Nephron (organoid): ENCODE measurements around the gene ALDH2.
"Not testable (repeated sequence)": the region's sequence is repeated elsewhere in the genome, so short reads cannot be mapped to it uniquely, and the experiment has no call there.

Experiments used
- H3K27ac Mint-ChIP-seq, 3 experiments: 2 replicates each; pipeline ENCODE4 v1.8.0; 2020; ENCODE audit warnings: mixed read lengths in 3 of 3, mild to moderate bottlenecking in 2 of 3, moderate library complexity in 1 of 3
- H3K27me3 Mint-ChIP-seq: 2 replicates; pipeline ENCODE4 v1.8.0; 2021; ENCODE audit warnings: low read depth, mild to moderate bottlenecking, moderate library complexity, mixed read lengths
- H3K36me3 Mint-ChIP-seq: 2 replicates; pipeline ENCODE4 v1.8.0; 2020; ENCODE audit warnings: low read depth, mixed read lengths
- H3K4me1 Mint-ChIP-seq: 2 replicates; pipeline ENCODE4 v1.8.0; 2020; ENCODE audit warnings: mixed read lengths
- H3K4me3 Mint-ChIP-seq, 3 experiments: 2 replicates each; pipeline ENCODE4 v1.8.0; 2020; ENCODE audit warnings: mild to moderate bottlenecking in 3 of 3, mixed read lengths in 3 of 3, moderate library complexity in 2 of 3
- H3K9me3 Mint-ChIP-seq: 2 replicates; pipeline ENCODE4 v1.8.0; 2020; ENCODE audit warnings: mixed read lengths
- TF ChIP-seq, protein P1 (sequence below), 3 experiments: fragments of 200-600 bp; sonication (generic); IDR thresholded peaks; one replicate each; pipeline ENCODE4 v1.5.0; 2021; ENCODE audit warnings: antibody characterized with exemption in 3 of 3; ENCODE audit not compliant: unreplicated experiment in 3 of 3

The ALDH2 gene

DNA sequence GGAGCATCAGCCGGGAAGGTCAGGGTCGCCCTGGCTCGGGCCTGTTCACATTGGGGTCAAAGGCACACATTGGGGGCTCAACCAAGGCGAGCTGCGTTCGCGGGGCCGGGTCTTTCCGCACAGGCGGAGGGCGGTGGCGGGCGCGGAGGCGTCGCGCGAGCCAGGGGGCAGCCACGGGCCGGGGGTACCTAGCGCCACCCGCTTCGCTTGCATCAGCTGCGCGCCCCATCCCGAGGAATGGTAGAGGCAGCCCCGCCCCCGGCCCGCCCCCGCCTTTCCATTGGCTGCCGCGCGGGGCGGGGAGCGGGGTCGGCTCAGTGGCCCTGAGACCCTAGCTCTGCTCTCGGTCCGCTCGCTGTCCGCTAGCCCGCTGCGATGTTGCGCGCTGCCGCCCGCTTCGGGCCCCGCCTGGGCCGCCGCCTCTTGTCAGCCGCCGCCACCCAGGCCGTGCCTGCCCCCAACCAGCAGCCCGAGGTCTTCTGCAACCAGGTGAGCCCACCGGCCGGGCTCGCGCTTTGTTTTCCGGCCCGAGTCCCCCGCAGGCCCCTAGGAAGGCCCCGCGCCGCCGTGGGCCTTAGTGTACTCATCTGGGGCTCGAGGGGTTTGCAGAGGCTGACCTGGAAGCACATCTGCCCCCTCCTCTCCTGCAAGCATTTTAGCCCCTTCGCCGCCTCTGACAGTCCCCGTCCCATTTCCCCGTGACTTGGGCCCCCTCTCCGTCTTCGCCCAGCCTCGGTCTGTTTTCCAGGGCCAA, at the start of gene ALDH2:
TSS of gene ALDH2 (plus strand) at position 326 of the 754 bp plus-strand sequence. CDS start at position 376, 50 bp downstream.
- TF ChIP-seq, protein P1, sequence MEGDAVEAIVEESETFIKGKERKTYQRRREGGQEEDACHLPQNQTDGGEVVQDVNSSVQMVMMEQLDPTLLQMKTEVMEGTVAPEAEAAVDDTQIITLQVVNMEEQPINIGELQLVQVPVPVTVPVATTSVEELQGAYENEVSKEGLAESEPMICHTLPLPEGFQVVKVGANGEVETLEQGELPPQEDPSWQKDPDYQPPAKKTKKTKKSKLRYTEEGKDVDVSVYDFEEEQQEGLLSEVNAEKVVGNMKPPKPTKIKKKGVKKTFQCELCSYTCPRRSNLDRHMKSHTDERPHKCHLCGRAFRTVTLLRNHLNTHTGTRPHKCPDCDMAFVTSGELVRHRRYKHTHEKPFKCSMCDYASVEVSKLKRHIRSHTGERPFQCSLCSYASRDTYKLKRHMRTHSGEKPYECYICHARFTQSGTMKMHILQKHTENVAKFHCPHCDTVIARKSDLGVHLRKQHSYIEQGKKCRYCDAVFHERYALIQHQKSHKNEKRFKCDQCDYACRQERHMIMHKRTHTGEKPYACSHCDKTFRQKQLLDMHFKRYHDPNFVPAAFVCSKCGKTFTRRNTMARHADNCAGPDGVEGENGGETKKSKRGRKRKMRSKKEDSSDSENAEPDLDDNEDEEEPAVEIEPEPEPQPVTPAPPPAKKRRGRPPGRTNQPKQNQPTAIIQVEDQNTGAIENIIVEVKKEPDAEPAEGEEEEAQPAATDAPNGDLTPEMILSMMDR (IDR thresholded peaks at IDR 0.05; ENCODE audit: unreplicated experiment in 3 of 3): no peak
- Mint-ChIP-seq H3K4me3 (peak within 1 kb of the TSS; percentile 94 to 97 (median 94)), H3K27ac (peak within 1 kb of the TSS; percentile 61 to 82 (median 73)), H3K4me1 (peaks cover 24% of the 10 kb centered on the region), H3K36me3 (no peaks in the 10 kb centered on the region), H3K27me3 (peaks cover 29% of the 10 kb centered on the region), H3K9me3 (no peaks in the 10 kb centered on the region)

- H3K27me3 Mint-ChIP-seq, H3K9me3 Mint-ChIP-seq, H3K4me1 Mint-ChIP-seq, H3K4me3 Mint-ChIP-seq, H3K27ac Mint-ChIP-seq: not testable (repeated sequence)
- peaks cover 53% of the 10 kb centered on the region for H3K36me3 Mint-ChIP-seq
Measured at GRCh38 chr12:111719316-111719715, 47.4 kb upstream of the ALDH2 start.

GRCh38 chr12:111720457-111720856, 46.3 kb upstream of the ALDH2 start:
- H3K4me3 Mint-ChIP-seq: no peak overlapping the region
- no peak overlapping the region for H3K27ac Mint-ChIP-seq
- TF ChIP-seq, protein P1 (IDR thresholded peaks at IDR 0.05; ENCODE audit: unreplicated experiment in 3 of 3): no peak
- H3K36me3 Mint-ChIP-seq: peaks cover 57% of the 10 kb centered on the region
- no peaks in the 10 kb centered on the region for H3K4me1 Mint-ChIP-seq
- no peaks in the 10 kb centered on the region for H3K27me3 Mint-ChIP-seq
- peaks cover 2% of the 10 kb centered on the region for H3K9me3 Mint-ChIP-seq

DNA sequence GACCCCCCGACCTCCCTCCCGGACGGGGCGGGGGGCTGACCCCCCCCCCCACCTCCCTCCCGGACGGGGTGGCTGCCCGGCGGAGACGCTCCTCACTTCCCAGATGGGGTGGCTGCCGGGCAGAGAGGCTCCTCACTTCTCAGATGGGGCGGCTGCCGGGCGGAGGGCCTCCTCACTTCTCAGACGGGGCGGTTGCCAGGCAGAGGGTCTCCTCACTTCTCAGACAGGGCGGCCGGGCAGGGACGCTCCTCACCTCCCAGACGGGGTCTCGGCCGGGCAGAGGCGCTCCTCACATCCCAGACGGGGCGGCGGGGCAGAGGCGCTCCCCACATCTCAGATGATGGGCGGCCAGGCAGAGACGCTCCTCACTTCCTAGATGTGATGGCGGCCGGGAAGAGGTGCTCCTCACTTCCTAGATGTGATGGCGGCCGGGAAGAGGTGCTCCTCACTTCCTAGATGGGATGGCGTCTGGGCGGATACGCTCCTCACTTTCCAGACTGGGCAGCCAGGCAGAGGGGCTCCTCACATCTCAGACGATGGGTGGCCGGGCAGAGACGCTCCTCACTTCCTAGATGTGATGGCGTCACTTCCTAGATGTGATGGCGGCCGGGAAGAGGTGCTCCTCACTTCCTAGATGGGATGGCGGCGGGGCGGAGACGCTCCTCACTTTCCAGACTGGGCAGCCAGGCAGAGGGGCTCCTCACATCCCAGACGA, 42.9 kb upstream of the ALDH2 start:
- H3K4me3 Mint-ChIP-seq, H3K27me3 Mint-ChIP-seq, H3K4me1 Mint-ChIP-seq, H3K9me3 Mint-ChIP-seq, H3K27ac Mint-ChIP-seq: not testable (repeated sequence)
- peaks cover 60% of the 10 kb centered on the region for H3K36me3 Mint-ChIP-seq

DNA sequence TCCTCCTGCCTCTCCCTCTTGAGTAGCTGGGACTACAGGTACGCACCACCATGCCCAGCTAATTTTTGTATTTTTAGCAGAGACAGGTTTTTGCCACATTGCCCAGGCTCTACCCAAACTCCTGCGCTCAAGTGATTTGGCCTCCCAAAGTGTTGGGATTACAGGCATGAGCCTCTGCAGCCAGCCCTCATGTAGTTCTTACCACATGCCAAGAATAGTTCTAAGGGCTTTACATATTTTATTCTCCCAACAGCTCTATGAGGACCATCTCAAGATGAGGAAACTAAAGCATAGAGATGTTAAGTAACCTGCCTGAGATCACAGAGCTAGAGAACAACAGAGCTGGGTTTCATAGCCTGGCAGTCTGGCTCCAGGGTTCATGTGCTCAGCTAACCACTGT, 37.9 kb upstream of the ALDH2 start:
- no peak overlapping the region for H3K27ac Mint-ChIP-seq
- H3K36me3 Mint-ChIP-seq: peaks cover 61% of the 10 kb centered on the region
- TF ChIP-seq, protein P1 (IDR thresholded peaks at IDR 0.05; ENCODE audit: unreplicated experiment in 3 of 3): no peak
- no peaks in the 10 kb centered on the region for H3K9me3 Mint-ChIP-seq
- no peak overlapping the region for H3K4me3 Mint-ChIP-seq
- H3K27me3 Mint-ChIP-seq: no peaks in the 10 kb centered on the region
- no peaks in the 10 kb centered on the region for H3K4me1 Mint-ChIP-seq

DNA sequence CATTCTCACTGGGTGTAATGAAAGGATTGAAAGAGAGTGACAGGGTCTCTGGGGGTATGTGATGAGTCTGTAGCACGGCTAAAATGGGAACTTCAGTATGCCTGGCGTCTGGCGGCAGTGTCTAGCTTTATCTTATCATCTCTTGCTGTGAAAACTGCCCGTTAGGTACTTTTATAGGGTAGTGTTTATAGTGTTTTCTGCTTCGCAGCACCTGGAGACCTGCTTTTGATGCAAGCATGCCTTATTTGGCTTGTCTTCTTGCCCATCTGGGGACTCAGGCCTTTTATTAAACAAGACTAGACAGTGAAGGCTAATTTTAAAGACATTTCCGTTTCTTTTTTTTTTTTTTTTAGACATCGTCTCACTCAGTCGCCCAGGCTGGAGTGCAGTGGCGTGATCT, 36.3 kb upstream of the ALDH2 start:
- no peaks in the 10 kb centered on the region for H3K4me1 Mint-ChIP-seq
- H3K4me3 Mint-ChIP-seq: no peak overlapping the region
- no peak overlapping the region for H3K27ac Mint-ChIP-seq
- no peaks in the 10 kb centered on the region for H3K27me3 Mint-ChIP-seq
- H3K36me3 Mint-ChIP-seq: peaks cover 56% of the 10 kb centered on the region
- no peaks in the 10 kb centered on the region for H3K9me3 Mint-ChIP-seq
- TF ChIP-seq, protein P1 (IDR thresholded peaks at IDR 0.05; ENCODE audit: unreplicated experiment in 3 of 3): no peak

- TF ChIP-seq, protein P1 (IDR thresholded peaks at IDR 0.05; ENCODE audit: unreplicated experiment in 3 of 3): no peak
- Mint-ChIP-seq H3K27me3 (no peaks in the 10 kb centered on the region), H3K9me3 (no peaks in the 10 kb centered on the region), H3K4me1 (no peaks in the 10 kb centered on the region), H3K4me3 (no peak overlapping the region), H3K36me3 (peaks cover 59% of the 10 kb centered on the region), H3K27ac (no peak overlapping the region)
Measured at GRCh38 chr12:111732786-111733185, 33.9 kb upstream of the ALDH2 start.
